ENCODE data around the gene ZNF732.
"Not testable (repeated sequence)": the region's sequence is repeated elsewhere in the genome, so short reads cannot be mapped to it uniquely, and the experiment has no call there.

Gene ZNF732

DNA sequence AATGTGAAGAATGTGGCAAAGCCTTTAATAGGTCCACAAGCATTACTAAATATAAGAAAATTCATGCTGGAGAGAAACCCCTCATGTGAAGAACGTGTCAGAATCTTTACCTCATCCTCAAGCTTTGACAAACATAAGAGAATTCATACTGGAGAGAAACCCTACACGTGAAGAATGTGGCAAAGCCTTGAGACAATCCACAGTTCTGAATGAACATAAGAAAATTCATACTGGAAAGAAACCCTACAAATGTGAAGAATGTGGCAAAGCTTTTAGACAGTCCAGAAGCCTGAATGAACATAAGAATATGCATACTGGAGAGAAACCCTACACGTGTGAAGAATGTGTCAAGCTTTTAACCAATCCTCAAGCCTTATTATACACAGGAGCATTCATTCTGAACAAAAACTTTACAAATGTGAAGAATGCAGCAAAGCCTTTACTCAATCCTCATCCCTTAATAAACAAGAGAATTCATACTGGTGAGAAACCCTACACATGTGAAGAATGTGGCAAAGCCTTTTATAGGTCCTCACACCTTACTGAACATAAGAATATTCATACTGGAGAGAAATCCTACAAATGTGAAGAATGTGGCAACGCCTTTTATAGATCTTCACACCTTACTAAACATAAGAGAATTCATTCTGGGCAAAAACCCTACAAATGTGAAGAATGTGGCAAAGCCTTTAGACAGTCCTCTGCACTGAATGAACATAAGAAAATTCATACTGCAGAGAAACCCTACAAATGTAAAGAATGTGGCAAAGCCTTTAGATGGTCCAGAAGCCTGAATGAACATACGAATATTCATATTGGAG lies 51.1 kb downstream of the ZNF732 start:
- DNase-seq, result no peak

DNA sequence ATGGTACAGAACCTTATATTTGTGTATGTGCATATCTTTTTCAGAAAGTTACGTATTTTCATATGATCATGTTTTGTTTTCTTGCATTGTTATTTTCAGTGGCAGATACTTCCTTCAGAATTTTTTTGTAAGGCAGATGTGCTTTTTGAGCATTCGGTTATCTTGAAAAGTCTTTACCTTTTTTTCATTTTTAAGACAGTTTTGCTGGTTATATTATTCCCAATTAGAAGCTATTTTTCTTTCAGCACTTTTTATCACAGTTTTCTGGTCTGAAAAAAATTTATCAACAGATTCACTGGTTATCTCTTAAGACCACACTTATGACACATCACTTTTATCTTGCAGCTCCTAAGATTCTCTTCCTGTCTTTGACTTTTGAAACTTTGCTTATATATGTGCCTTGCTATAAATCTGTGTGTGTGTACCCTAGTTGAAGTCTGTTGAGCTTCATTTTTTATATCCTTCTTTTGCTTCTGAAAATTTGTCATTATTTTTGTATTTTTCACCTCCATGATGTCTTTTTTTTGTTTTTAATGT lies 53.1 kb downstream of the ZNF732 start:
- no peak for DNase-seq

DNA sequence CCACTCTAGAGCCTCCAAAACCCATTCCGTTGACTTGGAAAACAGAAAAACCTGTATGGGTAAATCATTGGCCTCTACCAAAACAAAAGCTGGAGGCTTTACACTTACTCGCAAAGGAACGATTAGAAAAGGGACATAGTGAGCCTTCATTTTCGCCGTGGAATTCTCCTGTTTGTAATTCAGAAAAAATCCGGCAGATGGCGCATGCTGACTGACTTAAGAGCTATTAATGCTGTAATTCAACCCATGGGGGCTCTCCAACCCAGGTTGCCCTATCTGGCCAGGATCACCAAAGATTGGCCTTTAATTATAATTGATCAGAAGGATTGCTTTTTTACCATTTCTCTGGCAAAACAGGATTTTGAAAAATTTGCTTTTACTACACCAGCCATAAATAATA lies 60.8 kb downstream of the ZNF732 start:
- DNase-seq, result peak; percentile 48

DNA sequence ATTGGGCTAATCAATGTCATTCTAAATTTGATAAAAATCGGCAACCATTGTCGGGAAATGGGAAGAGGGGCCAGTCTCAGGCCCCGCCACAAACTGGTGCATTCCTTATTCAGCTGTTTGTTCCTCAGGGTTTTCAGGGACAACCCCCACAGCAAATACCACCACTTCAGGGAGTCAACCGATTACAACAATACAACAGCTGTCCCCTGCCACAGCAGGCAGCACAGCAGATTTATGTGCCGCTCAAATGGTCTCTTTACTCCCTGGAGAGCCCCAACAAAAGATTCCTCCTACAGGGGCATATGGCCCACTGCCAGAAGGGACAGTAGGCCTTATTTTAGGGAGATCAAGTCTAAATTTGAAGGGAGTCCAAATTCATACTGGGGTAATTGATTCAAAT lies 61.8 kb downstream of the ZNF732 start:
- no peak for DNase-seq

- peak; percentile 52 for DNase-seq
These were observed 63.0 kb downstream of the ZNF732 start for GRCh38 chr4:242121-242848.

- not testable (repeated sequence) for DNase-seq
These were observed 63.9 kb downstream of the ZNF732 start for GRCh38 chr4:241411-241810.

GRCh38 chr4:236028-236427 lies 69.2 kb downstream of the ZNF732 start:
- DNase-seq, result no peak

GRCh38 chr4:234178-234577 lies 71.1 kb downstream of the ZNF732 start:
- DNase-seq, result no peak

- no peak for DNase-seq
These were observed 81.3 kb downstream of the ZNF732 start for GRCh38 chr4:223913-224497.
